GM23248 (cell line): ENCODE measurements around the gene CSE1L. TPM values are rescaled to one million over a fixed set of nuclear protein-coding genes. Genes with fewer than 3 reads are reported as not detected.

ENCODE experiments used
- DNase-seq: peaks from one replicate; pipeline ENCODE4 v3.0.0-alpha.2; 2015
- H2AFZ ChIP-seq: fragments of 200-600 bp; sonication (generic); 2 replicates; pipeline ENCODE4 v1.6.1; 2016; ENCODE audit warnings: antibody characterized with exemption
- H3F3A ChIP-seq: fragments of 200-600 bp; sonication (generic); 2 replicates; pipeline ENCODE4 v1.6.1; 2016; ENCODE audit warnings: mild to moderate bottlenecking, antibody characterized with exemption, mixed run types; ENCODE audit not compliant: insufficient read depth
- H3K27ac ChIP-seq: fragments of 200-600 bp; sonication (generic); 2 replicates; pipeline ENCODE4 v1.5.1; 2016; ENCODE audit warnings: mild to moderate bottlenecking
- H3K27me3 ChIP-seq: fragments of 200-600 bp; sonication (generic); replicated peaks from 2 replicates; pipeline ENCODE4 v1.6.1; 2016; ENCODE audit warnings: mild to moderate bottlenecking; ENCODE audit not compliant: insufficient read depth
- H3K36me3 ChIP-seq: fragments of 200-600 bp; sonication (generic); 2 replicates; pipeline ENCODE4 v1.6.1; 2016; ENCODE audit warnings: low read depth, mild to moderate bottlenecking
- H3K4me1 ChIP-seq: fragments of 200-600 bp; sonication (generic); 2 replicates; pipeline ENCODE4 v1.6.1; 2016; ENCODE audit warnings: mild to moderate bottlenecking; ENCODE audit not compliant: insufficient read depth
- H3K4me2 ChIP-seq: fragments of 200-600 bp; sonication (generic); one replicate; pipeline ENCODE4 v1.6.1; 2016; ENCODE audit warnings: mild to moderate bottlenecking; ENCODE audit not compliant: unreplicated experiment
- H3K4me3 ChIP-seq: fragments of 200-600 bp; sonication (generic); 2 replicates; pipeline ENCODE4 v1.5.1; 2016; ENCODE audit warnings: mild to moderate bottlenecking
- H3K79me2 ChIP-seq: fragments of 200-600 bp; sonication (generic); 2 replicates; pipeline ENCODE4 v1.6.1; 2016; ENCODE audit warnings: mild to moderate bottlenecking; ENCODE audit not compliant: insufficient read depth
- H3K9ac ChIP-seq: fragments of 200-600 bp; sonication (generic); 2 replicates; pipeline ENCODE4 v1.6.1; 2016; ENCODE audit warnings: mild to moderate bottlenecking
- H3K9me2 ChIP-seq: fragments of 200-600 bp; sonication (generic); 2 replicates; pipeline ENCODE4 v1.6.1; 2016; ENCODE audit warnings: mixed run types, mild to moderate bottlenecking, moderate library complexity; ENCODE audit not compliant: insufficient read depth
- H3K9me3 ChIP-seq: fragments of 200-600 bp; sonication (generic); one replicate; pipeline ENCODE4 v1.6.1; 2017; ENCODE audit warnings: low read depth
- H4K20me1 ChIP-seq: fragments of 200-600 bp; sonication (generic); 2 replicates; pipeline ENCODE4 v1.6.0; 2016; ENCODE audit not compliant: insufficient read depth
- EZH2 ChIP-seq: fragments of 200-600 bp; sonication (generic); IDR thresholded peaks from 2 replicates; pipeline ENCODE4 v1.6.1; 2018; ENCODE audit warnings: antibody characterized with exemption, mild to moderate bottlenecking; ENCODE audit not compliant: insufficient read depth, poor library complexity, severe bottlenecking
- EZH2phosphoT487 ChIP-seq: fragments of 200-600 bp; sonication (generic); IDR thresholded peaks from 2 replicates; pipeline ENCODE4 v1.6.1; 2018; ENCODE audit warnings: antibody characterized with exemption, moderate library complexity, mild to moderate bottlenecking, low read depth; ENCODE audit not compliant: insufficient read depth
- WGBS, 2 experiments: methylation state at CpG; one replicate each; pipeline ENCODE4 v1.1.6; 2015 to 2017; ENCODE audit warnings: low lambda C conversion rate in 2 of 2, low coverage in 1 of 2; ENCODE audit errors: missing lambda C conversion rate in 2 of 2; 5-methylcytosine and 5-hydroxymethylcytosine counted together
- in situ Hi-C: fragments of 300-500 bp; cut with MboI; formaldehyde crosslinking; loops from 2 replicates; pipeline ENCODE4 v1.15.0; 2020
- polyA plus RNA-seq: library from polyadenylated mRNA; unstranded; fragments of >200 nt; fragmentation: Nextera tagmentation; extraction: Ambion mirVana; gene quantifications from 2 replicates; pipeline ENCODE4 v1.2.1, GENCODE V29; 2016
- total RNA-seq: library from RNA; depleted of rRNA; stranded (reverse); fragments of >200 nt; shearing (Covaris generic); gene quantifications from 2 replicates; pipeline ENCODE4 v1.2.3, GENCODE V29; 2014

The CSE1L gene
- total and polyA plus RNA-seq, 2 experiments from 2014 or later, result 75.2 to 90.2 TPM

GRCh38 chr20:49045440-49046086 lies 549 bp upstream of the CSE1L start:
- peak overlapping the region; percentile 90 for H3K9ac ChIP-seq
- DNase-seq, result peak; percentile 16
- no peaks in the 10 kb centered on the region for H3K27me3 ChIP-seq
- no peaks in the 10 kb centered on the region for H3K9me2 ChIP-seq
- peaks cover 38% of the 10 kb centered on the region for H3K79me2 ChIP-seq
- H3K4me2 ChIP-seq, result peak overlapping the region; percentile 91
- 9 to 10% methylated on average over 12 of the region's 12 CpGs for WGBS, 2 experiments
- no peak for TF ChIP-seq EZH2
- TF ChIP-seq EZH2phosphoT487, result no peak
- H4K20me1 ChIP-seq, result no peaks in the 10 kb centered on the region
- in situ Hi-C loops, result no loop called here
- H3K27ac ChIP-seq, result peak overlapping the region; percentile 78
- peaks cover 18% of the 10 kb centered on the region for H3K4me1 ChIP-seq
- no peaks in the 10 kb centered on the region for H3K9me3 ChIP-seq
- H3K4me3 ChIP-seq, result peak overlapping the region; percentile 87
- H2AFZ ChIP-seq, result peak overlapping the region; percentile 93
- H3K36me3 ChIP-seq, result no peaks in the 10 kb centered on the region
- peaks cover 4% of the 10 kb centered on the region; the same call in 1 of the 2 replicates for H3F3A ChIP-seq

- Histone ChIP-seq H3K4me2 (no peak overlapping the region), H3F3A (0 out of 2 replicates have a peak, but pooled peaks cover 8% of the 10 kb centered on the region), H3K9me2 (no peaks in the 10 kb centered on the region), H3K4me3 (no peak overlapping the region), H4K20me1 (peaks cover 6% of the 10 kb centered on the region), H3K27me3 (no peaks in the 10 kb centered on the region), H3K27ac (no peak overlapping the region), H3K9me3 (no peaks in the 10 kb centered on the region), H3K79me2 (peaks cover 100% of the 10 kb centered on the region), H3K9ac (no peak overlapping the region), H2AFZ (no peak overlapping the region), H3K36me3 (0 out of 2 replicates have a peak, but pooled peaks cover 2% of the 10 kb centered on the region), H3K4me1 (peaks cover 17% of the 10 kb centered on the region)
- peak; percentile 8 for DNase-seq
- in situ Hi-C loops, result no loop called here
- TF ChIP-seq EZH2phosphoT487 (no peak), EZH2 (no peak)
- 46 to 57% methylated on average over 1 of the region's 1 CpG for WGBS, 2 experiments
These were observed 6.2 kb downstream of the CSE1L start for GRCh38 chr20:49052334-49052733.

- peaks cover 6% of the 10 kb centered on the region for H4K20me1 ChIP-seq
- H3K27ac ChIP-seq, result no peak overlapping the region
- no peak overlapping the region for H3K4me3 ChIP-seq
- no peak overlapping the region for H3K9ac ChIP-seq
- no peaks in the 10 kb centered on the region for H3K9me3 ChIP-seq
- 90 to 94% methylated on average over 4 of the region's 4 CpGs for WGBS, 2 experiments
- TF ChIP-seq EZH2phosphoT487 (no peak), EZH2 (no peak)
- H3K4me1 ChIP-seq, result peaks cover 5% of the 10 kb centered on the region; the same call in 1 of the 2 replicates
- in situ Hi-C loops, result no loop called here
- no peaks in the 10 kb centered on the region for H3K27me3 ChIP-seq
- H3K79me2 ChIP-seq, result peaks cover 100% of the 10 kb centered on the region
- no peak for DNase-seq
- H3F3A ChIP-seq, result 0 out of 2 replicates have a peak, but pooled peaks cover 8% of the 10 kb centered on the region
- H2AFZ ChIP-seq, result no peak overlapping the region
- H3K36me3 ChIP-seq, result peaks cover 10% of the 10 kb centered on the region; the same call in 1 of the 2 replicates
- H3K4me2 ChIP-seq, result no peak overlapping the region
- H3K9me2 ChIP-seq, result no peaks in the 10 kb centered on the region
These were observed 8.0 kb downstream of the CSE1L start for GRCh38 chr20:49054056-49054643.

GRCh38 chr20:49063279-49063678 lies 17.2 kb downstream of the CSE1L start:
- H3K9me2 ChIP-seq, result no peaks in the 10 kb centered on the region
- no peak for TF ChIP-seq EZH2phosphoT487
- DNase-seq, result no peak
- no peak overlapping the region for H2AFZ ChIP-seq
- no peak overlapping the region for H3K9ac ChIP-seq
- peaks cover 38% of the 10 kb centered on the region for H3K36me3 ChIP-seq
- H3K79me2 ChIP-seq, result peaks cover 60% of the 10 kb centered on the region
- H3K4me1 ChIP-seq, result no peaks in the 10 kb centered on the region
- no peaks in the 10 kb centered on the region; the same call in 1 of the 2 replicates for H4K20me1 ChIP-seq
- WGBS, 2 experiments, result 77 to 78% methylated on average over 3 of the region's 3 CpGs
- H3K4me3 ChIP-seq, result no peak overlapping the region
- H3K9me3 ChIP-seq, result no peaks in the 10 kb centered on the region
- no peaks in the 10 kb centered on the region for H3K27me3 ChIP-seq
- H3K4me2 ChIP-seq, result no peak overlapping the region
- in situ Hi-C loops, result no loop called here
- H3F3A ChIP-seq, result 0 out of 2 replicates have a peak, but pooled peaks cover 4% of the 10 kb centered on the region
- H3K27ac ChIP-seq, result no peak overlapping the region
